Endometrial microvascular endothelial cells (primary cell): ENCODE results near the gene PPP1R27. TPM values are rescaled to one million over a fixed set of nuclear protein-coding genes. Genes with fewer than 3 reads are reported as not detected.

ENCODE experiments used
- in situ Hi-C: cut with HindIII; loops from 2 replicates; pipeline ENCODE4 v1.10.0; 2017; ENCODE audit warnings: low sequenced_read_pairs, low pct_unique_long_range_greater_than_20kb; ENCODE audit errors: inconsistent ontology term
- total RNA-seq: library from RNA; depleted of rRNA; stranded (reverse); fragments of >200 nt; gene quantifications from one replicate; pipeline ENCODE4 v1.2.3, GENCODE V29; 2015; ENCODE audit errors: inconsistent ontology term

Gene PPP1R27
- not detected for total RNA-seq

GRCh38 chr17:81834831-81835267 lies at the start of gene PPP1R27:
Gene PPP1R27 (minus strand): TSS chr17:81835050. CDS start chr17:81834953, 97 bp downstream.
- in situ Hi-C loops, result no loop called here

- in situ Hi-C loops, result no loop called here
Observed at GRCh38 chr17:81884520-81884919, 49.7 kb upstream of the PPP1R27 start.

GRCh38 chr17:81879121-81879520 lies 44.3 kb upstream of the PPP1R27 start:
- in situ Hi-C loops, result no loop called here

GRCh38 chr17:81878294-81878693 lies 43.4 kb upstream of the PPP1R27 start:
- in situ Hi-C loops, result no loop called here

GRCh38 chr17:81877569-81877968 lies 42.7 kb upstream of the PPP1R27 start:
- in situ Hi-C loops, result no loop called here

- in situ Hi-C loops, result no loop called here
Observed at GRCh38 chr17:81871387-81872230, 36.8 kb upstream of the PPP1R27 start.

GRCh38 chr17:81870981-81871386 lies 36.1 kb upstream of the PPP1R27 start, which contains the start of gene ARHGDIA:
Gene ARHGDIA (minus strand): TSS chr17:81871337. CDS start chr17:81869930, 1,407 bp downstream.
- in situ Hi-C loops, result no loop called here

GRCh38 chr17:81870131-81870980 lies 35.5 kb upstream of the PPP1R27 start:
- in situ Hi-C loops, result no loop called here

GRCh38 chr17:81869221-81870130 lies 34.6 kb upstream of the PPP1R27 start:
- in situ Hi-C loops, result no loop called here

GRCh38 chr17:81868674-81869220 lies 33.9 kb upstream of the PPP1R27 start:
- in situ Hi-C loops, result no loop called here

GRCh38 chr17:81867991-81868673 lies 33.3 kb upstream of the PPP1R27 start:
- in situ Hi-C loops, result no loop called here

- in situ Hi-C loops, result no loop called here
Observed at GRCh38 chr17:81867170-81867990, 32.5 kb upstream of the PPP1R27 start.

GRCh38 chr17:81866440-81867169 lies 31.8 kb upstream of the PPP1R27 start:
- in situ Hi-C loops, result no loop called here

GRCh38 chr17:81865733-81866439 lies 31.0 kb upstream of the PPP1R27 start:
- in situ Hi-C loops, result no loop called here

- in situ Hi-C loops, result no loop called here
Observed at GRCh38 chr17:81865358-81865732, 30.5 kb upstream of the PPP1R27 start.
